GM21528 (cell line): ENCODE data around the gene SNRPB.

ENCODE experiments used
- ATAC-seq: cut with Tn5 transposase; IDR thresholded peaks from one replicate; pipeline ENCODE4 v1.9.1; 2021; ENCODE audit warnings: mild to moderate bottlenecking, moderate library complexity; ENCODE audit not compliant: unreplicated experiment, low FRiP score

The SNRPB gene

GRCh38 chr20:2430538-2430937 lies 40.1 kb downstream of the SNRPB start:
- ATAC-seq: no peak

- ATAC-seq: no peak
Observed at GRCh38 chr20:2429051-2429450, 41.5 kb downstream of the SNRPB start.

- ATAC-seq: no peak
Observed at GRCh38 chr20:2421247-2421646, 49.3 kb downstream of the SNRPB start.

GRCh38 chr20:2420510-2420909 lies 50.1 kb downstream of the SNRPB start:
- ATAC-seq: no peak

GRCh38 chr20:2418388-2418787 lies 52.2 kb downstream of the SNRPB start:
- no peak for ATAC-seq

GRCh38 chr20:2417213-2417541 lies 53.4 kb downstream of the SNRPB start:
- no peak for ATAC-seq

- no peak for ATAC-seq
Observed at GRCh38 chr20:2416541-2417212, 53.9 kb downstream of the SNRPB start.
